GM21529 (cell line): ENCODE results near the gene ZNF593.

ENCODE experiments used
- ATAC-seq: cut with Tn5 transposase; IDR thresholded peaks from one replicate; pipeline ENCODE4 v1.9.1; 2021; ENCODE audit not compliant: unreplicated experiment

The ZNF593 gene

GRCh38 chr1:26169669-26170471 is at the start of gene ZNF593:
Gene ZNF593, plus strand, starts transcription at chr1:26169908. Its CDS starts 76 bp downstream, at chr1:26169984.
- ATAC-seq: peak; percentile 88

DNA sequence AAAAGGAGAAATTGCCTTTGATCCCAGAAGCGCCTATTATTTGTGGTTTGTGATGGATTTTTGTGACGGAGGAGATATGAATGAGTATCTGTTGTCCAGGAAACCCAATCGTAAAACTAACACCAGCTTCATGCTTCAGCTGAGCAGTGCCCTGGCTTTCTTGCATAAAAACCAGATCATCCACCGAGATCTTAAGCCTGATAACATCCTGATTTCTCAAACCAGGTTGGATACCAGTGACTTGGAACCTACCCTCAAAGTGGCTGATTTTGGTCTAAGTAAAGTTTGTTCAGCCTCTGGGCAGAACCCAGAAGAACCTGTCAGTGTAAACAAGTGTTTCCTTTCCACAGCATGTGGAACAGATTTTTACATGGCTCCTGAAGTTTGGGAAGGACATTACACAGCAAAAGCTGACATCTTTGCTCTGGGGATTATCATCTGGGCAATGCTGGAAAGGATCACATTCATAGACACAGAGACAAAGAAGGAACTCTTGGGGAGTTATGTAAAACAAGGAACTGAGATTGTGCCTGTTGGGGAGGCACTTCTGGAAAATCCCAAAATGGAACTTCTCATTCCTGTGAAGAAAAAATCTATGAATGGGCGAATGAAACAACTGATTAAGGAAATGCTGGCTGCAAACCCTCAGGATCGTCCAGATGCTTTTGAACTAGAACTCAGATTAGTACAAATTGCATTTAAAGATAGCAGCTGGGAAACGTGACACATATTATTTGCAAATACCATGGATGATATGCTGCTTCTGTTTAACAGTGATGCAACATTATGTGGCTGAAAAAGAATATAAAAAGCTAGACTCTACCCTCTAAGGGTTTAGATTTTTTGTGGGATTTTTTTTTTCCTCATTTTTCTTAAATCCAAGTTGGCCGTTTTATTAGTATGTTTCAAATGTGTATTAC is 47.6 kb upstream of the ZNF593 start:
- ATAC-seq: no peak

- ATAC-seq: no peak
Observed at GRCh38 chr1:26122988-26123973, 46.4 kb upstream of the ZNF593 start.

GRCh38 chr1:26124418-26125331 is 45.0 kb upstream of the ZNF593 start:
- no peak for ATAC-seq

GRCh38 chr1:26125382-26125781 is 44.3 kb upstream of the ZNF593 start:
- ATAC-seq: no peak

- ATAC-seq: no peak
Observed at GRCh38 chr1:26125946-26126320, 43.8 kb upstream of the ZNF593 start.

GRCh38 chr1:26126321-26127084 is 43.2 kb upstream of the ZNF593 start:
- ATAC-seq: no peak

DNA sequence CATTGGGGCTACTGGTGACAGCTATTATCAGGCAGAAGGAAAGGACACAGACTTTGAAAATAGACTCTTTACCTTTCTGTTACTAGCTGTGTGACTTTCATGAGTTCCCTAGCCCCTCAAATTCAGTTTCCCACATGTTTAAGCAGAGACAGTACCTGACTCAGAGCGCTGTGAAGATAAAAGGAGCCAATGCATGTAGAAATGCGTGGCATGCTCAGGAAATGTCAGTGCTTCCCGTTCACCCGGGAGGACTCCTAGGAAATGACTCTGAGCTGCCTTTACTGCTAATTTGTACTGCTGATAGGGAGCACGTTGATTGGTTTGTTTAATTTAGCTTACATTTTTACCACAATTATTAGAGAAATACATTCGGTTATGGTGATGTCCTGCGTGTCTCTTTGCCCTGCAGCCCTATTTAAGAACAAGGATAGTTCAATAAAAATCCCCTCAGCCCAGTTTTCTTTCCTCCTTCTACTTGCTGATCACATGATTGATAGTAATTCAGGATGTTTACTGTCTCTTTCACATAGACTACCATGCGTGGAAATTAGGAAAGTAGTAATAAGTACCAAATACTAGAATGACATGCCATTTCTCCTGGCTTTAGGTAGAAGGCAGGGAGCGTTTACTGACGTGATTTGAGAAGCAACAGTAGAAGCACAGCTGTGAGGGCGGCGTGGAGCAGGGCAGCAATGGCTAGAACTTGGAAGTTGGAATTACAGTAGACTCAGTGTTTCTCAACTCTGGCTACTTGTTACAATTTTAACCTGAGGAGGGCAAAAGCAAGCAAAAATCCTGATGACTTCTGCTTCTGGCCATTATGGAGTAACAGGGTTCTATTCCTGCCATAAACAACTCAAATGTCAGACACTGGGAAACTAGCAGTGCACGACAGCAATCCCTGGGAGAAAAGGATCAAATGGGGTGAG is 42.2 kb upstream of the ZNF593 start:
- ATAC-seq: no peak

GRCh38 chr1:26129778-26130177 is 39.9 kb upstream of the ZNF593 start:
- no peak for ATAC-seq

- ATAC-seq: no peak
Observed at GRCh38 chr1:26130695-26131094, 39.0 kb upstream of the ZNF593 start.

DNA sequence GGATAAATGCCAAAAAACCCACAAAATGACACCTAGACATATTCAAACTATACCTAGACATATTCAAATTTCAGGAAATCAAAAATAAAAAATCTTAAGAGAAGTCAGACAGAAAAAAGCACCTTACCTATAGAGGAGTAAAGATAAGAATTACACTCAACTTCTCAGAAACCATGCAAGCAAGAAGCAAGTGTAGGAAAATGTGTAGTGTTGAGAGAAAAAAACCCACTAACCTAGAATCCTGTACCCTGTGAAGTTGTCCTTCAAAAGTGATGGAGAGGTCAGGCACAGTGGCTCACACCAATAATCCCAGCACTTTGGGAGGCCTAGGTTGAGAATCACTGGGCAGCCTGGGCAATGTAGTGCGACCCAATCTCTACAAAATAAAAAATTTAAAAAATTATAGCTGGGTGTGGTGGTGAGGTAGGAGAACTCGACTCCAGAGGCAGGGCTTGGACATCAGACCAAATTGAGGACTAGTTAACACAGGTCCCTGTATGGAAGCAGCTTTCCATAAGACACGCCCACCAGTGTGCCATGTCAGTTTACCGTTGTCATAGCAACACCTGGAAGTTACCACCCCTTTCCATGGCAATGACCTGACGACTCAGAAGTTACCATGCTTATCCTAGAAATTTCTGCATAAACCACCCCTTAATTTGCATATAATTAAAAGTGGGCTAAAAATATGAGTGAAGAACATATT is 37.4 kb upstream of the ZNF593 start:
- no peak for ATAC-seq

DNA sequence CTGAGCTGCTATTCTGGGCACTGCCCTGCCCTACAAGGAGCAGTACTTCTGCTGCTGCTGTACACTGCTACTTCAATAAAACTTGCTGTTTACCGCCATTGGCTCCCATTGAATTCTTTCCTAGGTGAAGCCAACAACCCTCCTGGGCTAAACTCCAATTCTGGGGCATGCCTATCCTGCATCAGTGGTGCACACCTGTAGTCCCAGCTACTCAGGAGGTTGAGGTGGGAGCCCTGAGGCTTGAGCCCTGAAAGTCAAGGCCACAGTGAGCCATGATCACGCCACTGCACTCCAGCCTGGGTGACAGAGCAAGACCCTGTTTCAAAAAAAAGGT is 36.9 kb upstream of the ZNF593 start:
- no peak for ATAC-seq

DNA sequence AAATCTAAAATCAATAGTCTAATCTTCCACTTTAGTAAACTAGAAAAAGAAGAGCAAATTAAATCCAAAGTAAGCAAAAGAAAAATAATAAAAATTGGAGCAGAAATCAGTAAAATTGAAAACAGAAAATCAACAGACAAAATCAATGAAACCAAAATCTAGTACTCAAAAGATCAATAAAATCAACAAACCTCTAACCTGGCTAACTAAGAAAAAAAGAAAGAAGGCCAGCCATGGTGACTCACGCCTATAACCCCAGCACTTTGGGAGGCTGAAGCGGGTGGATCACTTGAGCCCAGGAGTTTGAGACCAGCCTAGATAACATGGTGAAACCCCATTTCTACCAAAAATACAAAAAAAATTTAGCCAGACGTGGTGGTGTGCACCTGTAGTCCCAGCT is 35.2 kb upstream of the ZNF593 start:
- no peak for ATAC-seq

GRCh38 chr1:26138974-26139558 is 30.6 kb upstream of the ZNF593 start:
- ATAC-seq: no peak

DNA sequence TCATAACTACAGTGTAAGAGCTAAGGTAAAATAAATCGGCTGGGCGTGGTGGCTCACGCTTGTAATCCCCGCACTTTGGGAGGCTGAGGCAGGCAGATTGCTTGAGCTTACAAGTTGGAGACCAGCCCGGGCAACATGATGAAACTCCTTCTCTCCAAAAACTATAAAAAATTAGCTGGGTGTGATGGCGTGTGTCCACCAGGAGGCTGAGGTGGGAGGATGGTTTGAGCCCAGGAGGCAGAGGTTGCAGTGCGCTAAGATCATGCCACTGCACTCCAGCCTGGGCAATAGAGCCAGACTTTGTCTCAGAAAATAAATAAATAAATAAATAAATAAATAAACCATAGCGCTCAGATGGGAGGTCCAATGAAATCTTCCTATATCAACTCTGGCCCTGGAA is 27.5 kb upstream of the ZNF593 start:
- no peak for ATAC-seq

- ATAC-seq: peak; percentile 44
Observed at GRCh38 chr1:26145041-26145959, 24.4 kb upstream of the ZNF593 start.
